GM12878 (cell line): ENCODE measurements around the gene VWA3A.

Experiments used
- CHD2 ChIP-seq: IDR thresholded peaks from 2 replicates; pipeline ENCODE4 v1.6.1; 2011; ENCODE audit warnings: low read depth, low read length, improper control_type of control experiment, borderline replicate concordance
- CREB1 ChIP-seq: IDR thresholded peaks from 2 replicates; pipeline ENCODE4 v1.6.1; 2012; ENCODE audit warnings: low read depth, mild to moderate bottlenecking, inconsistent platforms
- CTCF ChIP-seq, 3 experiments: IDR thresholded peaks in 2 of 3; conservative IDR thresholded peaks in 1 of 3; 2 replicates each; pipeline ENCODE4 v1.5.1; 2011; ENCODE audit warnings: low read depth in 3 of 3, low read length in 3 of 3, mild to moderate bottlenecking in 3 of 3, control low read depth in 2 of 3, moderate library complexity in 2 of 3, inconsistent platforms in 1 of 3, mixed read lengths in 1 of 3; ENCODE audit not compliant: control insufficient read depth in 2 of 3, insufficient read depth in 1 of 3; ENCODE audit errors: extremely low read depth in 1 of 3
- EP300 ChIP-seq, 2 experiments: fragments of 150-350 bp in 1 of 2; IDR thresholded peaks; 2 replicates each; pipeline ENCODE4 v1.6.1; 2011 to 2012; ENCODE audit warnings: low read depth in 2 of 2, low read length in 2 of 2, borderline replicate concordance in 1 of 2, improper control_type of control experiment in 1 of 2, inconsistent platforms in 1 of 2; ENCODE audit not compliant: control insufficient read depth in 1 of 2
- EZH2 ChIP-seq: IDR thresholded peaks from 2 replicates; pipeline ENCODE4 v1.6.1; 2012; ENCODE audit warnings: low read depth, mild to moderate bottlenecking, control low read depth, inconsistent platforms, low read length, borderline replicate concordance; ENCODE audit not compliant: control insufficient read depth
- NFIC ChIP-seq: IDR thresholded peaks from 2 replicates; pipeline ENCODE4 v1.6.1; 2012; ENCODE audit warnings: low read depth, mild to moderate bottlenecking, inconsistent platforms, low read length, moderate library complexity
- POLR2AphosphoS5 ChIP-seq: IDR thresholded peaks from 2 replicates; pipeline ENCODE4 v1.6.1; 2011; ENCODE audit warnings: mild to moderate bottlenecking, low read length, inconsistent platforms
- RBBP5 ChIP-seq: fragments of 200-600 bp; sonication (generic); conservative IDR thresholded peaks from 2 replicates; pipeline ENCODE4 v1.6.1; 2016
- SIN3A ChIP-seq: IDR thresholded peaks from 2 replicates; pipeline ENCODE4 v1.6.1; 2012; ENCODE audit warnings: low read depth, low read length, improper control_type of control experiment
- TARDBP ChIP-seq: IDR thresholded peaks from 2 replicates; pipeline ENCODE4 v1.6.1; 2016; ENCODE audit warnings: borderline replicate concordance
- ZNF217 ChIP-seq: fragments of 450-650 bp; IDR thresholded peaks from 2 replicates; pipeline ENCODE4 v1.6.1; 2017; ENCODE audit warnings: antibody characterized with exemption, mild to moderate bottlenecking

DNA sequence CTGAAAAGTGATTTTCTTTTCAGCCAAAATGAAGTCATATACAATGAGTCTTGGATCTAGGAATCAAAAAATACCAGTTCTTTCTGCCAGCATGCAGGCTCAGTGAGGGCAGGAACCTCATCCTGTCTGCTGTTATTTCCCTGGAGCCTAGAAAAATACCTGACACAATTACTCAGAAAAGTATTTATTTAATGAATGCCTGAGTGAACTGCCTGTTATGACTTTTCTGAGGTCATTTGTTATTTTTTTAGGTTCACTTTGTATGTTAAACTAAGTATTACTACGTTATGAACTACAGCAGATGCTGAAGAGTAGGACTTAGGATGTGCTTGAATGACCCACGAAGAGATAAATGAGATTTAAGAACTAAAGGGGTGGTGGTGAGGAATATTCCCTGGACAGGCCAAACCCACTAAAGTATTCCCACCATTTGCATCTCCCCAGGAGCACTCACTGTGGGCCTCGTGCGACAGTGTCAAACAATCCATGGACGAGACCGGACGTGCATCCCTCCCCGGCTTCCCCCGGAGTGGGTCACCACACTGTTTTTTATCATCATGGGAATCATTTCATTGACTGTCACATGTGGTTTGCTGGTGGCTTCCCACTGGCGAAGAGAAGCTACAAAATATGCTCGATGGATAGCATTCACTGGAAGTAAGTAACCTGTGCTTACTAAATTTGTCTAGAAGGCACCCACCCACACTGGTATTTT lies 17.1 kb upstream of the VWA3A start:
- TF ChIP-seq CHD2 (no peak), TARDBP (no peak), EP300 (IDR thresholded peaks at IDR 0.05; ENCODE audit: borderline replicate concordance in 1 of 2, control insufficient read depth in 1 of 2, low read depth in 2 of 2, low read length in 2 of 2) (no peak), RBBP5 (no peak), EZH2 (no peak), CREB1 (no peak), ZNF217 (no peak), SIN3A (no peak), CTCF (IDR thresholded peaks at IDR 0.05 in 2 of 3, conservative IDR thresholded peaks at IDR 0.05 in 1 of 3; ENCODE audit: control insufficient read depth in 2 of 3, extremely low read depth in 1 of 3, insufficient read depth in 1 of 3, low read depth in 3 of 3, low read length in 3 of 3) (no peak), NFIC (no peak), POLR2AphosphoS5 (no peak)
